ENCODE measurements around the gene NOTCH2.
"Not testable (repeated sequence)": the region's sequence is repeated elsewhere in the genome, so short reads cannot be mapped to it uniquely, and the experiment has no call there.

NOTCH2 gene

GRCh38 chr1:120069067-120069919, at the start of gene NOTCH2:
TSS of gene NOTCH2 (minus strand) at chr1:120069662. CDS start at chr1:120069406, 256 bp downstream.
- not testable (repeated sequence) for DNase-seq

- DNase-seq = not testable (repeated sequence)
Measured at GRCh38 chr1:120117371-120118177, 48.1 kb upstream of the NOTCH2 start.

GRCh38 chr1:120116094-120116493, 46.6 kb upstream of the NOTCH2 start:
- not testable (repeated sequence) for DNase-seq

- DNase-seq = not testable (repeated sequence)
Measured at GRCh38 chr1:120113134-120113533, 43.7 kb upstream of the NOTCH2 start.

GRCh38 chr1:120112212-120112611, 42.8 kb upstream of the NOTCH2 start:
- not testable (repeated sequence) for DNase-seq

- not testable (repeated sequence) for DNase-seq
Measured at GRCh38 chr1:120111771-120112170, 42.3 kb upstream of the NOTCH2 start.

- DNase-seq = not testable (repeated sequence)
Measured at GRCh38 chr1:120111008-120111407, 41.5 kb upstream of the NOTCH2 start.

GRCh38 chr1:120109656-120110055, 40.2 kb upstream of the NOTCH2 start:
- DNase-seq = not testable (repeated sequence)

- DNase-seq = not testable (repeated sequence)
Measured at GRCh38 chr1:120109180-120109579, 39.7 kb upstream of the NOTCH2 start.

GRCh38 chr1:120105288-120105687, 35.8 kb upstream of the NOTCH2 start:
- not testable (repeated sequence) for DNase-seq

- not testable (repeated sequence) for DNase-seq
Measured at GRCh38 chr1:120103768-120104167, 34.3 kb upstream of the NOTCH2 start.

- not testable (repeated sequence) for DNase-seq
Measured at GRCh38 chr1:120101593-120101992, 32.1 kb upstream of the NOTCH2 start.

GRCh38 chr1:120100590-120100989, 31.1 kb upstream of the NOTCH2 start:
- not testable (repeated sequence) for DNase-seq

- DNase-seq = not testable (repeated sequence)
Measured at GRCh38 chr1:120098986-120099759, 29.7 kb upstream of the NOTCH2 start.

- not testable (repeated sequence) for DNase-seq
Measured at GRCh38 chr1:120096981-120097545, 27.6 kb upstream of the NOTCH2 start.

GRCh38 chr1:120093548-120094181, 24.2 kb upstream of the NOTCH2 start:
- not testable (repeated sequence) for DNase-seq

- not testable (repeated sequence) for DNase-seq
Measured at GRCh38 chr1:120092232-120093218, 23.1 kb upstream of the NOTCH2 start.

- not testable (repeated sequence) for DNase-seq
Measured at GRCh38 chr1:120090830-120091229, 21.4 kb upstream of the NOTCH2 start.

- not testable (repeated sequence) for DNase-seq
Measured at GRCh38 chr1:120087959-120088358, 18.5 kb upstream of the NOTCH2 start.

- DNase-seq = not testable (repeated sequence)
Measured at GRCh38 chr1:120069920-120070214, 405 bp upstream of the NOTCH2 start.

GRCh38 chr1:120068683-120069066, 787 bp downstream of the NOTCH2 start:
- not testable (repeated sequence) for DNase-seq

All from COR-L47 (cell line).